ENCODE measurements around the gene TPSAB1.

TPSAB1 gene

DNA sequence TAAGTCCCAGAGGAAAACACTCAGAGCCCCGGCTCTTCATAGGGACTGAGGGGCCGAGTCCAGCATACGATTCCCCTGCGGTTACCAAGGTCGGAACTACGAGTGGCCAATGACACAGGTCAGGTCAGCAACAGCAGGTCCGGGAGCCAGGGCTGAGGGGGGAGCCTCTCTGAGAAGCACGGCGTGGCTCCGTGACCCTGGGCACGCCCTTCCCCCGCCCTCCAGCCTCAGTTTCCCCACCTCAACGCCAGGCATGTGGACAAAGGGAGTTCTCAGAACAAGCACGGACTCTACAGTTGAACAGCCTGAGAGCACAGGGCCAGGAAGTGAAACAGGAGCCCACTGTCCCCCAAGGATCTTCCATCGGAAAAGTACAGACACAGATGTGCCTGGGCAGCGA lies 41.0 kb downstream of the TPSAB1 start:
- TF ChIP-seq, protein P1, sequence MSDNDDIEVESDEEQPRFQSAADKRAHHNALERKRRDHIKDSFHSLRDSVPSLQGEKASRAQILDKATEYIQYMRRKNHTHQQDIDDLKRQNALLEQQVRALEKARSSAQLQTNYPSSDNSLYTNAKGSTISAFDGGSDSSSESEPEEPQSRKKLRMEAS (IDR thresholded peaks at IDR 0.05; ENCODE audit: low read depth, low read length) = no peak
- TF ChIP-seq POLR2A (IDR thresholded peaks at IDR 0.05; ENCODE audit: extremely low read depth, insufficient read length) (no peak), MYC (IDR thresholded peaks at IDR 0.05; ENCODE audit: low read depth, low read length) (no peak)
- DNase-seq (ENCODE audit: low read depth) = no peak
- H3K4me3 ChIP-seq (ENCODE audit: low read depth, low read length) = no peak overlapping the region

DNA sequence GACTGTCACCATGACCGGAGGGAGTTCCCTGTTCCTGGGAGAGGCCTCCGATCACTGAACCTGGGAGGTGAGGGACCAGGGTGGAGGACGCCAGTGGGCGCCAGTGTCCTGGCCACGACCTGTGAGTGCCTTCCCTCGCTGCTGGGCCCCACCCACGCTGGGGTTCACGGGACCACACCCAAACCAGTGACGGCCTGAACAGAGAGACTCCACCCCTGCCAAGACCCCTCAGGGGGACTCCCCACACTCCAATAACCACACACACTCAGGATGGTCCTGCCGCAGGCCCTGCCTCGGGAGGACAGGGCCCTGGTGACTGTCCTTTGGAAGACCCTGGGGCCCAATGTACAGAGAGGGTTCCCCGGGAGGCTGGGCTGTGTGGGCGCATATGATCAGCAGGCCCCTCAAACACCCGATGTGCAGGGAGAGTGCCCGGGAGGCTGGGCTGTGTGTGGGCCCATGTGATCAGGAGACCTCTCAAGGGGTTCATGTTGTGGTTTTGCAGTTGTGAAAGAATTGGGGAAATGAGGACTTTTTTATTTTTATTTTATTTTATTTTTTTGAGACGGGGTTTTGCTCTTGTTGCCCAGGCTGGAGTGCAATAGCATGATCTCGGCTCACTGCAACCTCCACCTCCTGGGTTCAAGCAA lies 41.9 kb downstream of the TPSAB1 start:
- no peak overlapping the region for H3K4me3 ChIP-seq (ENCODE audit: low read depth, low read length)
- DNase-seq (ENCODE audit: low read depth) = peak; percentile 53
- TF ChIP-seq CTCF (IDR thresholded peaks at IDR 0.05; ENCODE audit: low read depth, low read length) (no peak), POLR2A (IDR thresholded peaks at IDR 0.05; ENCODE audit: extremely low read depth, insufficient read length) (no peak), MYC (IDR thresholded peaks at IDR 0.05; ENCODE audit: low read depth, low read length) (no peak)
- TF ChIP-seq, protein P1 (IDR thresholded peaks at IDR 0.05; ENCODE audit: low read depth, low read length) = no peak

DNA sequence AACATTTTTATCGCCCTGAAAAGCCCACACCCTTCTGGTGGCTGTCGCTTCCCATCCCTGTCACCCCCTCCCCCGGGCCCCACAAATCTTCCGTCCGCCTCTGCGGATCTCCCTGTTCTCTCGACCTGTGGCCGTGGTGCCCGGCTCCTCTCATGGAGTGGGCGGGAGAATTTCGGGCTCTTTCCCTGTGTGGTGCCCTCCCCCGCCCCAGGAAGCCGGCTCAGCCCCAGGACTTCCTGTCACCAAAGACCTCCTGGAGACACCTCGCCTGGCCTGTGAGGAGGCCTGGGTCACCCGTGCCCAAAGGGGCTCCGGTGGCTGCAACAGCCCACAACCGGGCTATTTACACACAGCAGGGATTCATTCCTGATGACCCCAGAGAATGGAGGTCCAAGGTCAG lies 42.8 kb downstream of the TPSAB1 start:
- TF ChIP-seq CTCF (IDR thresholded peaks at IDR 0.05; ENCODE audit: low read depth, low read length) (no peak), POLR2A (IDR thresholded peaks at IDR 0.05; ENCODE audit: extremely low read depth, insufficient read length) (no peak), MYC (IDR thresholded peaks at IDR 0.05; ENCODE audit: low read depth, low read length) (no peak)
- TF ChIP-seq, protein P1 (IDR thresholded peaks at IDR 0.05; ENCODE audit: low read depth, low read length) = no peak
- DNase-seq (ENCODE audit: low read depth) = no peak
- no peak overlapping the region for H3K4me3 ChIP-seq (ENCODE audit: low read depth, low read length)

DNA sequence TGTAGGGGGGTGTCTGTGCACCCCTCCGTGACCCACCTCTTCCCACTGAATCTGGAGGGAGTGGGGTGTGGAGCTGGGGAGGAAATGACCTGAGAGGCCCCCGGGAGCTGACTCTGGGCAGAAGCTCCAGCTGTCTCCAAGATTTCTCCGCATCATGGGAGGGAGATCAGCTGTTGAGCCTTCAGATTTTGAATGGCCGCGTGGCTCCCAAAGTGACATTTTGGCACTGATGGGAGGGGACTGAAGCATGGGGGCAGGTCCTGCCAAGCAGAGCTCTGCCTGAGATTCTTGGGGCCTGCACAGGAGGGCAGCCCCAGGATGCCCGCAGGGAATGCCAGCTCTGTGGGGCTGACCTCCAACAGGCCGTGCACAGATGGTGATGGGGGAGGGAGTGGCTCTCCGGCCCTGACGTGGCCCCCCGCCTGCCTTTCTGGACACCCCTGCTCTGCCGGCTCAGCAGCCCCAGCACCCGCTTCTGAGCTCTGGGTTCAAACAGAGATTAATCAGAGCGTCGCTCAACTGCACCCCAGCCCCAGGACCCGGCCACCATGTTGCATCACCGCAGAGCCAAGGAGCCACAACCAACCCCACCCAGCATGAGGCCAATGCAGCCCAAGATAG lies 43.6 kb downstream of the TPSAB1 start:
- TF ChIP-seq MYC (IDR thresholded peaks at IDR 0.05; ENCODE audit: low read depth, low read length) = no peak
- TF ChIP-seq CTCF (IDR thresholded peaks at IDR 0.05; ENCODE audit: low read depth, low read length) = no peak
- TF ChIP-seq POLR2A (IDR thresholded peaks at IDR 0.05; ENCODE audit: extremely low read depth, insufficient read length) = no peak
- TF ChIP-seq, protein P1 (IDR thresholded peaks at IDR 0.05; ENCODE audit: low read depth, low read length) = no peak
- DNase-seq (ENCODE audit: low read depth) = no peak
- H3K4me3 ChIP-seq (ENCODE audit: low read depth, low read length) = no peak overlapping the region

DNA sequence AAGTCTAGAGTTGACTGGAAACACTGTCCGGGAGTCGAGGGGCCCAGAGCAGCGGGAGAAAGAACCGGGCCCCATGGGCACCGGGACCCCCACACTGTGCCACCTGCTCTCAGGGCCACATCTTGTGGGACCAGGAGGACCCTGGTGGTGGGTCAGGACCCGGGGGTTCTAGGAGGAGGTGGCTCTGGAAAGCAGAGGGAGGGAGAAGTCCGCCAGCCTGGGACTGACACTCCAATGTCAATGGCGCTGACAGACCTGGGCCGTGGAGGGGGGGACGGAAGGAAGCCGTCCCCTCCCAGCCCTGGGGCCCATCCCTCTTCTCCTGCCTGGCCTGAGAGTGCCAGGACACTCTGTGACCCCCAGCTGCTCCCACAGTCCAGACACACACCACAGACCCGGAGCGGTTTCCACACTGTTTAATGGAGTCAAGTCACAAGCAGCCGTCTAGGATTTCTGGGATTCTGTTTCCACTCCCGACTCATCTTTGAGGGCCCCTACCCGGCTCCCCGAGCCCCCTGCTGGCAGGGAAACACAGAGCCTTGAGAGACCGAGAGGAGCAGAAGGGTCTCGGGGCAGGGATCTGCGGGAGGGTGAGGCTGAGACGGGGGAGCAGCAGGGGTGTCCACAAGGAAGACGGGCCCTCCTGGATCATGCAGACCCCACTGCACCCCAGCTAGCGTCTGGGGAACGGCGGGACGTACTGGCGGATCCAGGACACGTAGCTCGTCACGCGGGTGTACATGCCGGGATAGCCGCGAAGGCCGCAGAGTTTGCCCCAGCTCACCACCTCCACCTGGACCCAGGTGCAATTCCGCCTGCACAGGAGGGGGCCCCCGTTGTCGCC lies 45.4 kb downstream of the TPSAB1 start:
- TF ChIP-seq MYC (IDR thresholded peaks at IDR 0.05; ENCODE audit: low read depth, low read length) (no peak), CTCF (IDR thresholded peaks at IDR 0.05; ENCODE audit: low read depth, low read length) (no peak), POLR2A (IDR thresholded peaks at IDR 0.05; ENCODE audit: extremely low read depth, insufficient read length) (no peak)
- TF ChIP-seq, protein P1 (IDR thresholded peaks at IDR 0.05; ENCODE audit: low read depth, low read length) = no peak
- H3K4me3 ChIP-seq (ENCODE audit: low read depth, low read length) = no peak overlapping the region
- no peak for DNase-seq (ENCODE audit: low read depth)
